ENCODE results near the gene OR2T1.
A peak's percentile ranks its signal among the peaks of the same experiment; 100 is the strongest.
"Not testable (repeated sequence)": the region's sequence is repeated elsewhere in the genome, so short reads cannot be mapped to it uniquely, and the experiment has no call there.

Gene OR2T1, protein sequence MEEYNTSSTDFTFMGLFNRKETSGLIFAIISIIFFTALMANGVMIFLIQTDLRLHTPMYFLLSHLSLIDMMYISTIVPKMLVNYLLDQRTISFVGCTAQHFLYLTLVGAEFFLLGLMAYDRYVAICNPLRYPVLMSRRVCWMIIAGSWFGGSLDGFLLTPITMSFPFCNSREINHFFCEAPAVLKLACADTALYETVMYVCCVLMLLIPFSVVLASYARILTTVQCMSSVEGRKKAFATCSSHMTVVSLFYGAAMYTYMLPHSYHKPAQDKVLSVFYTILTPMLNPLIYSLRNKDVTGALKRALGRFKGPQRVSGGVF

DNA sequence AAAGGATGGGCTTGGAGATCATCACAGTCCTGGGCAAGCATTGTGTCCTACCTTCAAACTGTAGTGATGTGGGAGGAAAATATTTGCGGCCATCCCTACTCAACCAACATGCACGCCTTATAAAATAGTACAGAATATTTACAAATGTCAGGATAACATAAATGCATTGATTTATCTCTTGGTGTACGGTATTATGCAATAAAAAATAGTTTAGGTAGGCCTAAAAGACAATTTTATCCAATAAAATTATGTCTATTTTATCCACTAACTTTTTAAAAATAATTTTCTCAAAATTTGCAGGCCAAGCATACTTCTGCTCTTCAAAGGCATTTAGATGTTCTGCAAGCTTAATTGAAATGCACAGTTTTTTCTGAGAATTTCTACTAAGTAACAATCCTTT, at the start of gene OR2T1:
OR2T1 (plus strand) TSS at position 301 of the 400 bp plus-strand sequence. CDS start 3,100 bp downstream, outside the sequence.
- no peak for DNase-seq

DNA sequence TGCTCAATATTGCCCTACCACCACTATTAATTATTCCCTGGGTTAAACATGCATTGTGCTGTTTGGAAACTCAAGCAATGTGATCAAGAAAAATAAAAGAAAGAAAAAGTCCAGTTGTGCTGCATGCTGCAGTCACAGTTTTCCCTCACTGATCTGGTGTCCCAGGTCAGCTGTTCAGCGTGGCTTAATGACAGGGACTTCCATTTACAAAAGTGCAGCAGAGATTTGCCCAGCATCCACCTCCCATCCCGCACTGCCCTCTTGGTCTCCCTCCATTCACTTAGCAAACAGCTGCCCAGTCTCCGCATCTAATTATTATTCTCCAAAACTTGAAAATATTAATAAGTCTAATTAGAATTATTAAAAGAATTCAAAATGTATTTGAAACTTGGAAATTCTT, 43.4 kb upstream of the OR2T1 start:
- DNase-seq, result no peak

DNA sequence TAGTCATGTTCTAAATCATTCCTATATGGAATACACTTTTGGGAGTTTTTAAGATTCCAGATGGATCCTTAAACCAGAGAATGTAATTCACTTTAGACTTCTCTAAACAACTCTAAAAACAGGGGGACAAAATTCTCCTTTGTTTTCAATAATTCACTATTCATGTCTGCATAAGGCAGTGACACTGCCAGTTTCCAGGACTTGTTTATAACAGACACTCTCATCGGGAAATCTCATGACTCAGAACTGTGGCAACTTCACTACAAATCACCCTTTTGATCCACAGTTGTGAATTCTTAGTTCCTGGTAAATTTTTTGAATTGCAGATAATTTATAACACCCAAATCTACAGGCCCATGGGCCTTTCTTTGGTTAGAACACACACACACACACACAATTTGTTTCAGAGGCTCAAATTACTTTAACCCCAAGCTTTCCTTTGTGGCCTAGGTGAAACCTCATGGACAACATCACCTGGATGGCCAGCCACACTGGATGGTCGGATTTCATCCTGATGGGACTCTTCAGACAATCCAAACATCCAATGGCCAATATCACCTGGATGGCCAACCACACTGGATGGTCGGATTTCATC, 41.6 kb upstream of the OR2T1 start, which contains the start of gene OR2T4:
OR2T4 (plus strand) TSS at position 545 of the 595 bp plus-strand sequence; CDS start at position 545, 0 bp downstream.
- no peak for DNase-seq

DNA sequence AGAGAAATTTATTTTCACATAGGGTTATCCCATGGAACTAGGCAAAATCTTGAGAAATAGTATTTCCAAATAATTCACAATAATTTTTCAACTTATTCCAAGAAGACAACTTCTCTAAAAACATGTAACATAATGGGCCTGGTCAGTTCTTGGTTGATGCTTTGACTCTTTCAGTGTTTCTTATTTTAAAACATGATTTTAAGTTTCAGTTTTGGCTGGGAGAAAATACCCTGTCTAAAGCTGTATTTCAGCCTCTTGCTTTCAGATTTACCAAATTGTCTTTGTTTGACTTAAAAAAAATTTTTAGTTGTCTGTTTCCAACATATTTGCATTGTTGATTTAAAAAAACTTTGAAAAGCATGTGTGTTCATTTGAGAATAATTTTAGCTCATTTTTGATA, 36.2 kb upstream of the OR2T1 start:
- no peak for DNase-seq

DNA sequence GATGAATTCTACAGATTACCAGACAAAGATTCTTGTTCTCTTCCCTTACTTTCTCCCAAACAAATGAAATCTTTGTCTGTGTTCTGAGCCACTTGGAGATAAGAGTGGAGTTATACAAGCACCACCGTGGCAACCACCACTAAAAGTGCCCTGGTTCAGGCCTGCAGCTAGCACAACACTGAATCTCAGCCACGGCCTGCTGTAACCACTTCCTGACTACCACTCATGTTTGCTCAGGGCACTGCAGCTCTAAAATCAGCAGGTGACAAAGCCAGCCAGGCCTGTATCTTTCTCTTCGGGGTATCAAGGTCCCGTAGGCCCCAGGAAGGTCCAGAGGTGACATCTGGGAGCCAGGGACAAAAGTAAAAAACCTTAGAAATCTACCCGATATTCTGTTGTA, 30.5 kb upstream of the OR2T1 start:
- no peak for DNase-seq

DNA sequence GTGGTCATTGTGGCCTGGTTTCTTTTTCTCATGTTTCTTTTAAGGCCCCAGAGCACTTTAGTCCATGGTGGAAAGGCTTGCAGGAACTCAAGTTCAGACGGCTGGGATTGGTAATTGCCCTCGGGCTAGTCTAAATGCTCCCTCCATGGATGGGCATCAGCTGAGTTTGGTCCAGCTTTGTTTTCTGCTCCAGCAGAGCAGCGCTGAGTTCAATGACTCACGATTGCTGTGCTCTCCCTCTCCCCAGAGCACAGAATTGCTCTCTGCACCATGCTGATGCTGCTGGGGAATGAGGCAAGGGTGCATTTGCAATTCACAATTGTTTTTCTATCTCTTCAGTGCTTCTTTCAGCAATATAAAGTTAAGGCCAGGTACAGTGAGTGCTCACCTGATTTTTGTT, 29.1 kb upstream of the OR2T1 start:
- no peak for DNase-seq

DNA sequence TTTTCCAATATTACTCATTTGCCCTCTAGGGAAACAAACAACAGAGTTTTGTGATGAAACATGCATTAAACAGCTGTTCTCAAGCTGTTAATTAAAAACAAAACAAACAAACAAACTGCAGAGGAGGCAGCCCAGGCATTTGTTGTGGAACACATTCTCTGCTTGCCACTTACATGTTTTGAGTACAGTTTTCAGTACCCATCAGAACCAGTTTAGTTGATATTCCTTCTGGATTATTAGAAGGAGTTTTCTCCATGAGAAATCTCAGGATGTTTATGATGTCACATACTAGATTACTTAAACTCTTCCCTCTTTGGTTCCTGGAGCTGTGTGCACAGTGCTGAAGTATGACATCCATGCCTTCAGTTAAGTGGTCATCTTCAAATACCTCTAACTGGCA, 27.4 kb upstream of the OR2T1 start, which contains the start of gene OR2T6:
OR2T6 (plus strand) TSS at position 301 of the 400 bp plus-strand sequence. CDS start 11,863 bp downstream, outside the sequence.
- DNase-seq, result no peak

DNA sequence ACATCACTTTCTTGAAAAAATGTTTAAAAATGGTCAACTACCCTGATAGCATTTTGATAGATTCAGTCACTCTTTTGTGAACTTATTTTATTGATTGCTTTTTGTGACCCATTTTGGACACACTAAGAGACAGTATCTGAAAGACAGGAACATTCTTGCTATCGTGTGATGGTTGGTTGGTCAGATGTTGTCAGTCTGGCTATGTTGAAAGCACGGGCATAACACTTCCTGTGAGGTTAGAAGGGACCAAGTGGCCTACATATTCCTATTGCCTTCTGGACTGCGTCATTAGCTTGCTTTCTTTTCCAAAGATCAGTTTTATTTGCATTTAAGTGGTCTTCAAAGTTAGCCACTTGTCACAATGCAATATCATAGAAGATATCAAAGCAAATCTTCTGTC, 25.9 kb upstream of the OR2T1 start:
- DNase-seq, result no peak

DNA sequence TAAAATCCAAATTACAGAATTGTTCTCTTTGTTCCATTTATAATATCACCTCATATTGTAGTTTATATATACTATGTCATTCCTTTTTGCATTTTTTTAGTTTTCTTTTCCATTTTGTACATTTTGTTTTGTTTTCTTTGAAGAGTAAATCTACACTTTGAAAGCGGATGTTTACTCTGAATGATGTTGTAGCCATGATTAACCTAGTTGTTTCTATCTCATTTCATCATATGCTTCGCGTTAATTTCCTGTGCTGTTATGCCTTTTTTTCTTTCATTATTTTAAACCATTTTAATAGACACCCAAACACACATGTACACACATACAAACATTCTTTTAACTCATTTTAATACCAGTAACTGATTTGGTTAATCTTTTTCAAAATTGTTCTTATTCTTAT, 22.0 kb upstream of the OR2T1 start:
- no peak for DNase-seq

DNA sequence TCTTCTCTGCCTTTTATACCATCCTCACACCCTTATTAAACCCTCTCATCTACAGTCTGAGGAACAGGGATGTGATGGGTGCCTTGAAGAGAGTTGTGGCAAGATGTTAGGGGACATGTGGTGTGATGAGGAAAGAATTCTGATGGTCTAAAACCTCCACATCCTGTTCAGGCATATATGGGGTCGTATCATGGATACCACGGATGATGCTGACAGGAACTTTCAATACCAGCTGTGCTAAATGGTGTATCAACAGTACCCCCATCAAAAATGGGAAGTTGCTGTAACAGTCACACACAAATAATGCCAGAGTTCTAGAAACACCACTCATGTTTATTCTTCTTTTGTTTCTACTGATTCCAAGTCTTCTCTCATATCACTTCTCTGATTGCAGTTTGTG, 14.4 kb upstream of the OR2T1 start:
- DNase-seq, result no peak

DNA sequence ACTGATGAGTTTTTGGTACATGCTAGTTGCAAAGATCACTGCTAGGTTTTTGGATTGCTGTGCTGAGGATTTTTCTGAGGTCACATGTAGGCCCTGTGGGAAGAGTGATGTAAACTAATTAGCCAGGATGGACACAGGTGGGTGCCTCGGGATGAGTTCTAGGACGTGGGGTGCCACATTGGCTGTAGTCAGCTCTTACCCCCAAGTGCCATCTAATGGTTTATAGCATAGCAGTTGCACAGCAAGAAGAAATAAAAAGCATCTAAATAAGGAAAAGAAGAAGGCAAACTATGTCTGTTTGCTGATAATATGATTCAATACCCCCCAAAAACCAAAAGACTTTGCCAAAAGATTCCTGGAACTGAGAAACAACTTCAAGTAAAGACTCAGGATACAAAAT, 9.8 kb upstream of the OR2T1 start:
- DNase-seq, result no peak

DNA sequence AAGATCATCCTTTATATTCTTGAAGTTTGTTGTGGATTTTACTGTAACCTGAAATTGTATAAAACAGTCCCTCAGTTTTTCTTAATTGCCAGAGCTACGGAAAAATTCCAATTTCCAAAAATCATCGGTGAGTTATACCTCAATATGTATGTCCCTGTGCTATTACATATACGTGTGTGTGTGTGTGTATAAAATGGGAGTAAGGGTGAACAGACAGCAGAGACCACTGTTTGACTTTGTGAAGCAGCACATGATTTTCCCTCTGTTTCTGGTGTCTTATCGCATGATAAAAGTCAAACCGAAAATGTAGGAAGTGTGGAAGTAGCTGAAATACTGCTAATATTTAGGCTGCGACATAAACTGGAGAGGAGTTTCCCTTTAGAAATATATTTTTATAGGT, 1.2 kb downstream of the OR2T1 start:
- DNase-seq, result peak; percentile 55

DNA sequence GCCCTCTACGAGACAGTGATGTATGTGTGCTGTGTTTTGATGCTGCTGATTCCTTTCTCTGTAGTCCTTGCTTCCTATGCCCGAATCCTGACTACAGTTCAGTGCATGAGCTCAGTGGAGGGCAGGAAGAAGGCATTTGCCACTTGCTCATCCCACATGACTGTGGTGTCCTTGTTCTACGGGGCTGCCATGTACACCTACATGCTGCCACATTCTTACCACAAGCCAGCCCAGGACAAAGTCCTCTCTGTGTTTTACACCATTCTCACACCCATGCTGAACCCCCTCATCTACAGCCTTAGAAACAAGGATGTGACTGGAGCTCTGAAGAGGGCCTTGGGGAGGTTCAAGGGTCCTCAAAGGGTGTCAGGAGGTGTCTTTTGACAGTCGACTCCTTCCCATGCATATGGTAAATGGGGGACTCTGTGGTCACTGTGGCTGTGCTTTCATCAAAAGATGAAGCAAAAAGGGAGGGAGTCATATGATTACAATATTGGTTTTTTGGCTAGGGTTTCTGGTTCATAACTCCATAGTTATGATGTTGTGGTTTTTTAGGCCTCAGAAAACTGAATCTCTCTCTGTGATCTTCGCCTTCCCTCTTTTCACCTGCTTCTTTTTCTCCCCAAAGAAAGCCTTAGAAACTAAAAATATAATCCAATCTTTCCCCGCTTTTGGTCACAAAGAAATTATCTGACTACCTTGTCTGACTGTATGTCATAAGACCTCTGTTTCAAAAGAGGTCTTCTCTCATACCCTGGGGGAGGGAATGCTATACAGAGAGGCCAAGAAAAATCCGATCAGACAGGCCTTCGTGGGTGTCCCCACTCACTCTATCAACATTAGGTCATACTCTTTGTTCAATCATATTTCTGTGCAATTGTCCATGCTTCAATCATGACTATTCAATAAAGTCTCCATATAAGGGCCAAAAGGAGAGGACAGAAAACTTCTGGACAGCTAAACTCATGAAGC, 4.2 kb downstream of the OR2T1 start:
- DNase-seq, result no peak

DNA sequence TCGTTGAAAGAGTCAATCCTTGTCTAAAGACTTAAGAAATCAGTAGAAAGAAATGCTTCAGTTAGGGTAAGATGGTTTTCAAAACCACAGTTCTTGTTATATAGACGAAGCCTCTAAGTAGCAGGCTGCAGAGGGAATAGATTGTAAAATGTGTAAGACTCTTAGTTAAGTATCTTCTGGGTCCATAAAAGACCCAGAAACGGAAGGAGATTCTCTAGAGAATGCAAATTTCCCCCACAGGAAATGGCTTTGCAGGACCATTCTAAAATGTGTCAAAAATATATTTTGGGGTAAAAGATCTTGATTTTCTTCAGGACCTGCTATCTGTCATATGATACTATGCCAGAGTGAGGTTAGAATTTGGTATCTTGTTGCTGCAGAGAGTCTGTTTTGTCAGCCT, 13.4 kb downstream of the OR2T1 start:
- DNase-seq, result no peak

DNA sequence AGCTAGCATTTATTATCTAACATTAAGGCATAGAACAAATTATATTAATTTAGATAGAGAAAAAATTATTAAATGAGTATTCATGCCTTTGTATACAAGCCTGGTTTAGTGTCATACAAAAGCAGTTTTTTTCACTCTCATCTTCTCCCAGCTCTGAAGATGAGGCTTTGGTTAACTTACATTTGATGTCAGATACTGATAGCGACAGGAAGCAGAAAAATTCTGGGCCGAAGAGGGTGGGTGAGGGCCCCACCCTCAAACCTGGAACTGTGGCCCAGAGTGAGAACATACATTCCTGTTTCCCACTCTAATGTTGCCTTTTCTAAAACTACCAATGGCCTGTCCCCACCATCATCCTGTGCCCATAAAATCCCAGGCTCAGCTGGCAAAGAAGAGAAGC, 15.0 kb downstream of the OR2T1 start:
- no peak for DNase-seq

DNA sequence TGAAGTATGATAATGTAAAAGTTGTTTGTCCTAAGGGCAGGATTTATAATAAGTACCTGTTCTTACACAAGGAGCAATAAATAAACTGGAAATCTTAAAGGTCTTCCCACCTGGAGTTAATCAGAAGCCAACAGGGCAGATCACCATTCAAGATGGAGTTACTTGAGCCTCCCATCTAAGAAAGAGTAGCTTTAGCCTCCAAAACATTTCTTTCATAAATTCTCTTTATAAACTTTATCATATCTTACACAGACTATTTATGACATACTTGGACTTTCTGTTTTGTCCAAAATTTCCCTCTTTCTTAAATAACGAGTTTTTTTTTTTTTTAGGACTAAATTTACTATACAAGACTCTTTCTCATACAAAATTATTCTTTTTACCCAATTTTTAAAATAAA, 18.5 kb downstream of the OR2T1 start:
- DNase-seq, result no peak

DNA sequence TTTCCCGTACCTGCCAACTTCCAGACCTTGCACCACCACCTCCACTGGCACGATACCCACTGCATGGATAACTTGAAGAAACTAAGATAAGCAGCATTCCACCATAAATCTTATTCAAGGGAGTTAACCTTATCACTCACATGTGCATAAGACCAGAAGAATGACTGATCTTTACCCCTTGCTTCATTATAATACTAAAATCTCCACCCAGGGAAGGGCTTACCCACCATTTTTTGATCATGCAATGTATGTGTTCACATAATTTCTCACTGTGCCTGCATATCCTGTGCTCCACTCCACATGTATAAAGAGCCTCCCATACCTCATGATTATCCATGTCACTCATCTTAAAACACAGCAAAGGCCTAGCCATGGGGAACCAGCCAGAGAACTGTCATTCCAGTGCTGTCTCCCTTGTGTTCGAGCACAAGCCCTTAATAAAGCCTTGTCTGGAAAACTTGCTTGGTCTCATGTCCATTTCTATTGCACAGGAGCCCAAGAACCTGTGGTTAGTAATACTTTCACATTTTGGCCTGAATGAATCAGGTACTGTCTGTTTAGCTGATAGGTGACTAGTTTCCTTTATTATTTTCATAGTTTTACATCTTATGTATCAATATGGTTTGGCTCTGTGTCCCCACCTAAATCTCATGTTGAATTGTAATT, 24.8 kb downstream of the OR2T1 start:
- not testable (repeated sequence) for DNase-seq

DNA sequence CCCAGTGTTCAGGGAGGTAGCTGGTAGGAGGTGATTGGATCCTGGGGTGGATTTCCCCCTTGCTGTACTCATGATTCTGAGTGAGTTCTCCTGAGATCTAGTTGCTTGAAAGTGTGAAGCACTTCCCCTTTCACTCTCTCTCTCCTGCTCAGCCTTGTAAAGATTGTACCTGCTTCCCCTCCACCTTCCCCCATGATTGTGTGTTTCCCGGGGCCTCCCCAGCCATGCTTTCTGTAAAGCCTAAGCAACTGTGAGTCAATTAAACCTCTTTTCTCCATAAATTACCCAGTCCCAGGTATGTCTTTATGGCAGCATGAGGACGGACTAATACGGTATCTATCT, 25.3 kb downstream of the OR2T1 start:
- not testable (repeated sequence) for DNase-seq

DNA sequence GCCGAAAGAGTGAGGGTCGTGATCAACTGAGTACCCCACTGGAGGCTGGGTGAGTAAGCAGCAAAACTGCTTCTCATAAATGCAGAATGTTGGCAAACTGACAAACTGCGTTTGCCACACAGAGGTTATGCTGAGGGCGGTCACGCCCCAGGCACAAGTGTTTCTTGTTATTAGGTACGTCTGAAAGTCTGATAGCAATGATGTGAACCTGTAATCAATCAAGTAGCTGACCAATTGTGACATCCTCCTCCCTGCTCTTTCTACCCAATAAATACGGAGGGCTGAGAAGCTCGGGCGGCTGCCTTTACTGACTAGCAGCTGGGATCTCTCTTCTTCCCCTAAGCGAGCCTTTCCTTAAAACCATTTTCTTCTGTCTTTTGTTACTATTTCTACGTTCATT, 28.8 kb downstream of the OR2T1 start:
- not testable (repeated sequence) for DNase-seq

DNA sequence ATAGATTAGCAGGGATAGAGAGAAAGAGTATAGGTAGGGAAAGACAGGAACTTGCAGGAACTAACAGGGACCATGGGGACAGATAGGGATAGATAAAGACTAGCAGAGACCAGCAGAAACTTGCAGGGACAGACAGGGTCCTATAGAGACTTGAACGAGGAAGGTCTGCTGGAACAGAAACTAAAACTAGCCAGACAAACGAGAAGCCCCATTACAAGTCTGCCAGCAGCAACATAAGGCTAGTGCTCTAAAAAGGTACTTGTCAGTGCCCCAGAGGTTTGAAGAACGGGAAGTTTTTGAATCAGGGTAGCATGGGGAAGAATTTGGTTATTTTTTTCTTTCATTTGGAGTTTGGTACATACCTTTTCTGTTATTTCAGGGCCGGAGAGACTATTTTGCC, 29.4 kb downstream of the OR2T1 start:
- DNase-seq, result not testable (repeated sequence)

DNA sequence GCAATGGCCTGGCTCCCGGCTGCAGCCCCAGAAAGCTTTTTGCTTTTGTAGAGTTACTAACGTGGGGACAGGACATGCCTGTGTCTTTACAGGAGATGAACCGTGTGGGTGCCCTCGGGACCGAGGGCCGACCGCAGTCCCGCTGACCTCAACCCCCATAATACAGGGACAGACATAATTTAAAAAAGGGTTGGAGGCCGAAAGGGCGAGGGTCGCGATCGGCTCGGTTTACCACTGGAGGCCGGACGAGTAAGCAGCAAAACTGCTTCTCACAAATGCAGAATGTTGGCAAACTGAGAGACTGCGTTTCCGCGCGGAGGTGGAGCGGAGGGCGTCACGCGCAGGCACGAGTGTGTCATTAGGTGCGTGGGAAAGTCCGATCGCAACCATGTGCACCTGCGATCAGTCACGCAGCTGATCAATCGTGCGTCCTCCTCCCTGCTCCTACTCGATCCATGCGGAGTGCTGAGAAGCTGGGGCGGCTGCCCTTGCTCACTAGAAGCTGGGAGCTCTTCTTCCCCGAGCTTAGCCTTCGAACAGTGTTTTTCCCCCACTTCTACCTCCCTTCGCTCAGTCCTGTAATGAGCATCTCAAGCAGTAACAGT, 31.1 kb downstream of the OR2T1 start:
- not testable (repeated sequence) for DNase-seq

DNA sequence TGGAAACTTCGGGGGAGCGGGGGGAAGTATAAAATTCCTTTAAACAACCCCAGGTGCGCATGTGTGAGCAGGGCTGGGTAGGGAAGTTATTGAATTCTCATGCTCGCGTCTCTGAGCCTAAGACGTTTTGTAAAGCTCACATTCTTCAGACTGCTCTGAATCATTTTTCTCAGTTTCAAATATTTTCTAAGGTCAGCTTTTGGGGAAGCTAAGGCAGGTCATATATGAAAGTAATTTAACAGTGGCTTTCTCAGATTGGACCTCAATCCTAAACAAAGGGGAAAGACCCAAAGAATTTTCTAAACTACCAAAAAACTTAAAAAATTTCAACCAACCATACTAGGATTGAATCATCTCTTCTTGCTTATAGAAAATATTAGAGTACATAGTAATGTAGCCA, 32.1 kb downstream of the OR2T1 start:
- DNase-seq, result not testable (repeated sequence)

Measured in stimulated activated naive CD4-positive, alpha-beta T cell treated with Interleukin-2 at 50 U/mL for 16 hours (primary cell).